Activated T-cell treated with anti-CD3 and anti-CD28 coated beads, Interleukin-2, amount 50 U/mL, for 4 hours (primary cell): Measurements from ENCODE around the gene RERG. TPM values are rescaled to one million over a fixed set of nuclear protein-coding genes. Genes with fewer than 3 reads are reported as not detected.

Experiments
- ATAC-seq, 2 donors: fragments of 200-7000 bp; cut with Tn5 transposase; one replicate each; pipeline ENCODE4 v1.10.0; 2021
- DNase-seq: peaks from one replicate; pipeline ENCODE4 v3.0.0-alpha.2; 2020
- H3K27me3 Mint-ChIP-seq: one replicate; pipeline ENCODE4 v1.8.0; 2021; ENCODE audit warnings: low read depth, mixed read lengths
- H3K36me3 Mint-ChIP-seq: one replicate; pipeline ENCODE4 v1.8.0; 2022; ENCODE audit warnings: mixed read lengths; ENCODE audit not compliant: insufficient read depth
- H3K4me1 Mint-ChIP-seq: one replicate; pipeline ENCODE4 v1.8.0; 2021; ENCODE audit warnings: low read depth, mixed read lengths
- H3K4me3 Mint-ChIP-seq: one replicate; pipeline ENCODE4 v1.8.0; 2021; ENCODE audit warnings: mild to moderate bottlenecking, moderate library complexity, mixed read lengths
- H3K9me3 Mint-ChIP-seq: one replicate; pipeline ENCODE4 v1.8.0; 2021; ENCODE audit warnings: mixed read lengths
- total RNA-seq, 3 donors: library from RNA; stranded (reverse); gene quantifications; one replicate each; pipeline ENCODE4 v1.2.1, GENCODE V29; 2021

RERG gene
- total RNA-seq, 3 donors from 2014 or later = 0.26 TPM; not detected in 2

DNA sequence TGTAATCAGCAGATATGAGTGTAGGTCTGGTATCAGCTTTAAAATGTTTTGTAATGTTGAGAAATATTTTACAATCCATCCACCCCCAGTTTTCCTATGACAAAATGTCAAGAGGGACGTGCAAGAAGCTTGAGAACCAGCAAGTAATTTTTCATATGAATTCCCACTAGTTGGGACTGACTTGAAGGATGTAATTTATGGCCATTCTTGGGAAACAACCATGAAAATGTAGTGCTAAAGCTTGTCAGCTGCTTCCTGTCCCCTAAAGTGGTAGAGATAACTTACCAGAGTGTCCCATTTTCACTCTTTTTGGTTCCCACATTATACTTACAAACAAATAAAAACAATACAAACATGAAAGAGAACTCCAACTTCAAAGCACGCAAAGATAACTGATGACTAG, 63.9 kb downstream of the RERG start:
- H3K36me3 Mint-ChIP-seq = no peaks in the 10 kb centered on the region
- peaks cover 2% of the 10 kb centered on the region for H3K27me3 Mint-ChIP-seq
- H3K9me3 Mint-ChIP-seq = no peaks in the 10 kb centered on the region
- no peaks in the 10 kb centered on the region for H3K4me1 Mint-ChIP-seq
- no peak for ATAC-seq
- no peak overlapping the region for H3K4me3 Mint-ChIP-seq
- DNase-seq = no peak

DNA sequence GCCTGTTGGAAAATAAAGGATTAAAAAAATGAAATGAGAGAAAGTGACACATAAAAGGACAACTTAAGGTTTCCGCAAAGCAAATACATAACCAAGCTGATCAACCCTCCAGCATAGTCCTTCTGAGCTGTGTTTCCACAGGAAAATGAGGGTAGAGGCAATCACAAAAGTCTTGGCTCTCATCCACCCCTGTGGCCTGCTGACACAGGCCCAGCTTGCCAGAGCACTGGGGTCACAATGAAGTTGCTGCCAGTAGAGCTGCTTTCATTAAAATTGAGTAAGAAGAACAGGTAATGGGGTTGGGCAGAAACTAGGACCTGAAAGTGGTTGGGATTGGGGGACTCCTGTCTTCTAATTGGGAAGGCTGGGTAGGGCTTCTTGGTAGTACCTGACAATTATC, 65.9 kb downstream of the RERG start:
- DNase-seq = no peak
- Mint-ChIP-seq H3K4me3 (no peak overlapping the region), H3K9me3 (no peaks in the 10 kb centered on the region)

DNA sequence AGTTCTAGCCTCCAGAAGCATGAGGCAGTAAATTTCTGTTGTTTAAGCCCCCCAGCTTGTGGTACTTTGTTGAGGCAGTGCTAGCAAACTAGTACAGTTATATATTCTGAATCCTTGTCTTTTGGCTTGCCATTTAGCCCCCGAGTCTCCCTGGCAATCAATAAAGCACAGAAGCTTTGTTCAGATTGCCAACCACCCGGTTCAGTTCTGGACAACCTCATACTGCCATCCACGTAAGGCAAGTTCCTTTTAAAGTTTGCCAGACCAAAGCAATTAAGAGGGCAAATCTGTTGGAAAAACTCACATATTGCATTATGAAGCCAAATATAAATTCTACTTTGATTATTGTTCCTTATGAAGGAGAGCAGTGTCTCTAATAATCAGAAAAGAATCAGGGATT, 67.1 kb downstream of the RERG start:
- Mint-ChIP-seq H3K9me3 (no peaks in the 10 kb centered on the region), H3K27me3 (peaks cover 4% of the 10 kb centered on the region)
- DNase-seq = no peak

More for the DNA sequence above, 65.9 kb downstream of the RERG start:
- Mint-ChIP-seq H3K36me3 (no peaks in the 10 kb centered on the region), H3K4me1 (no peaks in the 10 kb centered on the region), H3K27me3 (peaks cover 2% of the 10 kb centered on the region)
- no peak for ATAC-seq

DNA sequence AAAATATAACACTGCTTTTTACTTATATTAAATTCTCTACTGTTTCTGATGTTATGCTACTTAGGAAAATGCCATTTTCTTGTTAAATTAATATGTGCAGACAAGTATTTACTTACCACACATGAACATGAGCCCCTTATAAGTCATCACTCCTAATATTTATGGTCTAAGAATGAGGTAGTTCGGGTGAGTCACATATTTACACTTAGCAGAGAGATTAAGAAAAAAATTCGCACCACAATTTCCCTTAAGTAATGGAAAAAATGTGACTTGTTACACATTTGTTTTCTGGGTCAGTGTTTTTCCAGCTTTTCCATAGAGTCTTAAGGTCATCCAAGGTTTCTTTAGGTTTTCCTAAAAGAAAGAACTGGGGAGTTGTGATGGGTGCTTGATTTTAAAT, 68.3 kb downstream of the RERG start:
- DNase-seq = no peak
- no peak overlapping the region for H3K4me3 Mint-ChIP-seq
- no peaks in the 10 kb centered on the region for H3K9me3 Mint-ChIP-seq
- no peak for ATAC-seq
- no peaks in the 10 kb centered on the region for H3K4me1 Mint-ChIP-seq
- peaks cover 4% of the 10 kb centered on the region for H3K27me3 Mint-ChIP-seq
- no peaks in the 10 kb centered on the region for H3K36me3 Mint-ChIP-seq

More for the DNA sequence above, 67.1 kb downstream of the RERG start:
- Mint-ChIP-seq H3K36me3 (no peaks in the 10 kb centered on the region), H3K4me1 (no peaks in the 10 kb centered on the region), H3K4me3 (no peak overlapping the region)
- ATAC-seq = no peak

DNA sequence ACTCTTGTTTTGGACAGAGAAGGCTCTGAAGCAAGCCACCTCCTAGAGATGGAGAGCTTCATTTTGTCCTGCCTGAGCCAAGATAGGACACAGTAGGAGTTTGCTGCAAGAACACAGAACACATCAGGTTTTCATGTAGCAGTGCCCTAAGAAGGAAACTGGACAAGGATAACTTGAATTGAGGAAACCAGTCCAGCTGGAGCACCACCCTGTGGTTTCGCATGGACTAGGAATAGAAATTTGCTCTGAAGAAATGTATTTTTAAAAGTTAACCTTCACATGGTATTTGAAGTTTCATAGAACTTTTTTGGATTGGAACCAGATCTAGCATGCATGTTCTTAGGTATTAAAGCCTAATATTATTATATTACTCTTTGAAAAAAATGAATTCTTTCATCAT, 68.8 kb downstream of the RERG start:
- Mint-ChIP-seq H3K27me3 (peaks cover 4% of the 10 kb centered on the region), H3K4me3 (no peak overlapping the region), H3K4me1 (no peaks in the 10 kb centered on the region), H3K9me3 (no peaks in the 10 kb centered on the region), H3K36me3 (no peaks in the 10 kb centered on the region)
- DNase-seq (no peak), ATAC-seq (no peak)

DNA sequence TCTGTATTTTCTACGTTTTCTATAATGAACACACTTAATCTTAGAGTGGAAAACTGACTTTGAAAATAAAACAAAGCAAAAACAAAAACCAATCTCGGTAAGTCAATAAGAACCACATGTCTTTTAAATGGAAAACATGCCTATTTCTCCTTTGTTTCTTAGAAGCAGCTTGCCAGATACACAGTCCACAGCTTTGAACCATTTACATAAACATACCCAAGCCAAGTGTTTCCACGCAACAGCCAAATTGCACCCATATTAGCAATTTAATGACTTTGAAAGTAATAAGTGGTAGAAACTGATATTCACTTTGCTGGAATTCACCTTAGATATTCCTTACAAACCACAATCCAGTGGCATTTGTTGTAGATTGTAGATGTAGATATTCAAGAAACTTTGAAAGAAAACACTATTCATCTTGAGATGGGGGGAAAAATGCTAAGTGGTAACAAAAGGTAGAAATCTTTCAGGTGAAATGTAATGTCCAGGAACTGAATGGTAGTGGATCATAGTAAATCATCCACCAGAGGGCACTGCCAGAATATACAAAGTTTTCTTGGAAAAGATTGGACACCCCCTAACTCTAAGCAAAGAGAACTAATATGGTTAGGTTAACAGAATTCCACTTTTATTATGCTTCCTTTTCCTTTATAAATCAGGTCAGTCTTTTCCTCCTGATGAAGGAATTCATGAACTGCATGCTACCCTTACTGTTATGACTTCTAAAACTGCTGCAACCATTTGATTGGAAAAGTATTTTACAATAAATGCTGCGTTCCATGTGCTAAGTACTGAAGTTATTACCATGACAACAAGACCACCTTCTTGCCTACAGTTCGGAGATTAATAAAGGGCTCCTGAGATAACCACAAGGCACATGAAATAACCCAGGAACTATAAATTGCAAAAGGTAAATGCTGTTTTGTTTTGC, 69.8 kb downstream of the RERG start:
- Mint-ChIP-seq H3K9me3 (no peaks in the 10 kb centered on the region), H3K36me3 (no peaks in the 10 kb centered on the region), H3K4me1 (no peaks in the 10 kb centered on the region), H3K4me3 (no peak overlapping the region), H3K27me3 (peaks cover 4% of the 10 kb centered on the region)
- no peak for ATAC-seq
- no peak for DNase-seq

DNA sequence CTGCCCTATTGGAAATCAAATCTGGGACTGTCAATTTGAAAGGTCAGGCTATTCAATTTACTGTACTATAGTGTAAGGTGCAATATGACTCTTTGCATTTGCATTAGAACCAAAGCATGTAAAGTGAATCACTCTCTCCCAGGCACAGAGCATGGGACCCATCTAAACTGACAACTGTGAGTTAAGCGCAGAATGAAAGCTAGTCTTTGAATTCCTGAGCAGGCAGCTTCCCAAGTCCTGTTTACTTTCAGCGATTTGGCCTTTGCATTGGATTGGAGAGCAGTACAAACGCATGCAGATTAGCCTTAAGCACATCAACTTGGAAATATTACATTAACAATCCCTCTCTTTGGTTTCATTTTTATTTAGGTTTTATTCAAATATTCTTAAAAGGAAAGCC, 74.6 kb downstream of the RERG start:
- DNase-seq = no peak
- H3K4me3 Mint-ChIP-seq = no peak overlapping the region
- no peaks in the 10 kb centered on the region for H3K36me3 Mint-ChIP-seq
- no peaks in the 10 kb centered on the region for H3K4me1 Mint-ChIP-seq
- peaks cover 16% of the 10 kb centered on the region for H3K27me3 Mint-ChIP-seq
- H3K9me3 Mint-ChIP-seq = no peaks in the 10 kb centered on the region
- ATAC-seq = no peak

DNA sequence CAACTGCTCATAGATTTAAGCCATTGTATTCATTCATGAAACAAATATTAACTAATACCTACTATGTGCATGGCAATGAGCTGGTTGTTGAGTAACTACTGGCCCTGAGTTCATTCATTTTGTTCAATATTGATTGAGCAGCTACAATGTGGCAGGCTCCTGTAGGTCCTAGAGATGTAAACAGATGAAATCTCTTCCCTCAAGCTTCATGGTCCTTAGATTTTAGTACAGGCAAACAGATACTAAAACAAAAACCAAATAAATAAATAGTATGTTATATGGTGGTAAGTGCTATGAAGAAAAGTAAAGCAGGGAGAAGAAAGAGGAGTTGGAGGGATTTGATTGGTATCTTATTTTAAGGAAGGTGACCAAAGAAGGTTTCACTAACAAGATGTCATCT, 77.8 kb downstream of the RERG start:
- no peak for DNase-seq
- no peaks in the 10 kb centered on the region for H3K4me1 Mint-ChIP-seq
- no peaks in the 10 kb centered on the region for H3K9me3 Mint-ChIP-seq
- peaks cover 21% of the 10 kb centered on the region for H3K27me3 Mint-ChIP-seq
- no peak overlapping the region for H3K4me3 Mint-ChIP-seq
- no peak for ATAC-seq
- H3K36me3 Mint-ChIP-seq = no peaks in the 10 kb centered on the region

DNA sequence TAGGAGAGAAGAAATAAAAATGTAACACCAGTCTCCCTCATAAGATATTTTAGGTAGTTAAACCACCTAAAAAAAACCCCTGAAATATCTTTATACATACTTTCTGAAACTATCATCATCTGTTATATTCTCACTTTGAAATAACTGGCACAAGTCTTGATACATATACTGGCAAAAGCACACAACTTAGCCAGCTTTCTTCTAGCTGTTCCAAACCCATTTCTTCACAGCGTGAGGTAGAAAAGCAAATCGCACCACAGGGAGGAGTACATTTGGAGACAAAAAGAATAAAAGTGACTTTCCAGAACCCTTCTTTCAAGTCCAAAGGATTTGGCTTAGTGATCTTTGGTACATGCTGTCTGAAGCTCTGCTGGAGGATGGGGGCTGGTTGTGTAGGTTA, 78.5 kb downstream of the RERG start:
- H3K4me1 Mint-ChIP-seq = no peaks in the 10 kb centered on the region
- no peaks in the 10 kb centered on the region for H3K36me3 Mint-ChIP-seq
- no peak for ATAC-seq

DNA sequence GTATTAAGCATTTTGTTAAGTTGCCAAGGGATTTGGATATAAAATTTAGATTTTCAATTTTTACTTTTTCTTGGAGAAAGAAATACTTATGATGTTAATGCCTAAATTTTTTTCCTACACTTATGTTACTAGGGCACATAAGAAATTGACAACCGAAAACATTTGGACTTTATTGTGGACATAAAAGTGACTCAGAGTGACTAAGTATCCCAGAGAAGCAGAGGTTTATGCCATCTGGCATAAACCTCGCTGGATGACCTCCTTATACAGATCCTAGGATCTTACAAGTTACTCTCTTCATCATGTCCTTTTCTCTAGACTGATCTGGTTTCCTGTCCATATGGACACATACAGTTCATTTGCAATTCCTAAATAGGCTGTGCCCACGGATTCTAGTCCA, 89.8 kb downstream of the RERG start:
- ATAC-seq (no peak), DNase-seq (no peak)
- Mint-ChIP-seq H3K4me1 (no peaks in the 10 kb centered on the region), H3K27me3 (no peaks in the 10 kb centered on the region), H3K4me3 (no peak overlapping the region), H3K9me3 (no peaks in the 10 kb centered on the region), H3K36me3 (no peaks in the 10 kb centered on the region)

More for the DNA sequence above, 78.5 kb downstream of the RERG start:
- H3K9me3 Mint-ChIP-seq = no peaks in the 10 kb centered on the region
- no peak for DNase-seq
- no peak overlapping the region for H3K4me3 Mint-ChIP-seq
- H3K27me3 Mint-ChIP-seq = peaks cover 27% of the 10 kb centered on the region

DNA sequence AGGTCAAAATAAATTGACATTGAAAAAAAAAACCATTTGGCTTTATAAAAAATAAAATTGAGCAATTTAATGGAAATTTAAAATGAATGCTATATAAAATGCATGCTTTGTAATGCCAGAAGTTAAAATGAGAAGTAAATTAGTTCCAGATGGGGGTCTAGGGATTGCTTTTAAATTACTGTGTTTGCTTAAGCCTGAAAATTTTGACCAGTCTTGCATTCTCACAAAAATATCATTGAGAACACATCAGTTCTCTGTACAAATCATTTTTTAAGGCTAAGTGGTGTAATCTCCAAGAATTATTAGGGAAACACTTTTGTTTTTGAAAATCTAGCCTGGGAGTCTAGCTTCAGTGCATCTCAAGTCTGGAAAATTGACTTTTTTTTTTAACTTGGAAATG, 90.7 kb downstream of the RERG start:
- Mint-ChIP-seq H3K4me3 (no peak overlapping the region), H3K36me3 (no peaks in the 10 kb centered on the region), H3K4me1 (no peaks in the 10 kb centered on the region), H3K27me3 (no peaks in the 10 kb centered on the region), H3K9me3 (no peaks in the 10 kb centered on the region)
- DNase-seq (no peak), ATAC-seq (no peak)

DNA sequence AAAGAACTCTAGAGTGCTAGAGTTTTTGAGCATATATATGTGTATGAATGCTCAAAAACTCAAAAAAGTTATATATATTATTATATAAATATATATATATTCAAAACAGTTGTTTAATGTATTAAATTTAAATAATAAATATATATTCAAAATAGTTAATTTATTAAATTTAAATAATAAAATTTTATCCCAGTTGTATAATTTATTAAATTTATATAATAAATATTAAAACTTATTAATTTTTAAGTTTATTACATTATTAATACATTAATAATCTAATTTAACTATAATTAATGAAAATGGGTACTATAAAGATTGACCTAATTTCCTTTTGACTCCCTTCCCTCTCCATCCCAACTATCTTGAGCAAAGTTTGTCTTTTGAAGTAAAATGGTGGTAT, 97.8 kb downstream of the RERG start:
- Mint-ChIP-seq H3K36me3 (no peaks in the 10 kb centered on the region), H3K9me3 (no peaks in the 10 kb centered on the region), H3K4me1 (no peaks in the 10 kb centered on the region), H3K27me3 (no peaks in the 10 kb centered on the region), H3K4me3 (no peak overlapping the region)
- DNase-seq = no peak
- ATAC-seq = no peak

DNA sequence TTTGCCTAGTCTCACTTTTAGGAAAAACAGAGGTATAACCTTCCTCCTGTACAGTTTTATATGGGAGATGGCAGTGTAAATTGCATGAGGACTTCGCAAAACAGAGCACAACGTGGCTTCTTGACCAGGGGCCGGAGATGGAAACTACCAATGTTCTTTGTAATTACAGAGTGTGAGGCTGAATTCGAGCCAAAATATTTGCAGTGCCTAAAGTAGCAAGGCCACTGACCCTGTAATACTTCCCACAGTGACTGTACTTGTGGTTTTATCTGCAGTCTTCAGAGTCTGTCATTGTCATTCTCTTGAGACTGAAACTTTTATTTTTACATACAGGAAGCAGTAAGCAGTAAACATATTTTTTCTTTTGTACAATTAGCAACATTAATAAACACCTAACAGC, 98.9 kb downstream of the RERG start:
- H3K9me3 Mint-ChIP-seq = no peaks in the 10 kb centered on the region
- no peaks in the 10 kb centered on the region for H3K36me3 Mint-ChIP-seq
- DNase-seq = no peak
- H3K4me3 Mint-ChIP-seq = no peak overlapping the region
- H3K4me1 Mint-ChIP-seq = no peaks in the 10 kb centered on the region
- no peak for ATAC-seq
- H3K27me3 Mint-ChIP-seq = no peaks in the 10 kb centered on the region

DNA sequence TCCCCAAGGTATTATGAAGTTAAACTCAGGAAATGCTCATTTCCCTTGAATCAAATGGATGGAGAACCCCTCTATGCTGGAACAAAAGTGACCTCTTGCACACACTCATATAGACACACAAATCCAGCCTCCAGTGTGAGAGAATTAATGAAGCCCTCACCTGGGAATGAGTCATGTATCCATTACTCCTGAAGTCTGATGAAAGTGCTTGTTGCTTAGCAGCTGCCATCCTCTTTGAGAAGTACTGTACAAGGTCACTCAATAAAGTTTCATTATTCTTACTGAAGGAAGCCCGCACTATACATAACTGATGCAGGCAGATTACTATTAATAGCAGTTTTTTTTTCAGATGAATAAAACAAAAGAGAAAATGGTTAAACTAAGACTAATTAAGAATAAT, 102.3 kb downstream of the RERG start:
- H3K36me3 Mint-ChIP-seq = no peaks in the 10 kb centered on the region
- no peaks in the 10 kb centered on the region for H3K9me3 Mint-ChIP-seq
- no peak overlapping the region for H3K4me3 Mint-ChIP-seq
- DNase-seq (no peak), ATAC-seq (no peak)
- peaks cover 5% of the 10 kb centered on the region for H3K27me3 Mint-ChIP-seq
- no peaks in the 10 kb centered on the region for H3K4me1 Mint-ChIP-seq

DNA sequence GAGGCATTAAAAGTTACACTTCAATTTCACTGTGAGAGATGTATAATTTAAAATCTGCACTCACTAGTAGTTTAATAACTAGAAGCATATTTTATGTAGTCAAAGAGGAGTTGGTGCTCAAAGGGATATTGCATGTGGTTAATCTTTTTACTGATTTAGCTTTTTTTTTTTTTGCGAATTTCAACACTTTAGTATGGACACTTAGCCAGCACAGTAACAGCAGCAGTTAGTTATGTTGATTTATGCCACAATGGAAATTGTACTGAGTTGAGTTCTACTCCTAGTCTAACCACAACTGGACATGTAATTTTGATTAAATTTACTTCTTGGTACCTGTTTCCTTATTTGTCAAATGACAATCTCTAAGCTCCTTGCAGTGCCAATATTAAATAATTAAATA, 104.2 kb downstream of the RERG start:
- no peak overlapping the region for H3K4me3 Mint-ChIP-seq
- ATAC-seq (no peak), DNase-seq (no peak)
- peaks cover 8% of the 10 kb centered on the region for H3K27me3 Mint-ChIP-seq
- no peaks in the 10 kb centered on the region for H3K36me3 Mint-ChIP-seq
- no peaks in the 10 kb centered on the region for H3K9me3 Mint-ChIP-seq
- no peaks in the 10 kb centered on the region for H3K4me1 Mint-ChIP-seq
